Measurements from ENCODE around the gene JADE2.

Gene JADE2

GRCh38 chr5:134541736-134542376, 16.4 kb downstream of the JADE2 start:
- Histone ChIP-seq H3K4me3 (ENCODE audit: insufficient read depth, low read depth, low read length) (no peak overlapping the region), H3K27me3 (ENCODE audit: control insufficient read depth, insufficient read depth, low read length, poor library complexity, severe bottlenecking) (no peaks in the 10 kb centered on the region), H3K4me1 (ENCODE audit: control insufficient read depth, insufficient read depth, low read length) (peaks cover 17% of the 10 kb centered on the region), H3K9me3 (ENCODE audit: control insufficient read depth, low read length) (no peaks in the 10 kb centered on the region), H3K27ac (ENCODE audit: insufficient read depth, low read depth, low read length, poor library complexity, severe bottlenecking) (no peak overlapping the region), H3K36me3 (ENCODE audit: control insufficient read depth, insufficient read depth, low read length) (no peaks in the 10 kb centered on the region)
- WGBS, 2 experiments = 53 to 57% methylated on average over 4 of the region's 4 CpGs

- 90 to 92% methylated on average over 11 of the region's 11 CpGs for WGBS, 2 experiments
- H3K27me3 ChIP-seq (ENCODE audit: control insufficient read depth, insufficient read depth, low read length, poor library complexity, severe bottlenecking) = no peaks in the 10 kb centered on the region
- no peak overlapping the region for H3K27ac ChIP-seq (ENCODE audit: insufficient read depth, low read depth, low read length, poor library complexity, severe bottlenecking)
- no peaks in the 10 kb centered on the region for H3K36me3 ChIP-seq (ENCODE audit: control insufficient read depth, insufficient read depth, low read length)
- H3K9me3 ChIP-seq (ENCODE audit: control insufficient read depth, low read length) = no peaks in the 10 kb centered on the region
- H3K4me1 ChIP-seq (ENCODE audit: control insufficient read depth, insufficient read depth, low read length) = peaks cover 27% of the 10 kb centered on the region
- no peak overlapping the region for H3K4me3 ChIP-seq (ENCODE audit: insufficient read depth, low read depth, low read length)
These were observed 18.5 kb downstream of the JADE2 start for GRCh38 chr5:134543820-134544614.

- Histone ChIP-seq H3K27me3 (ENCODE audit: control insufficient read depth, insufficient read depth, low read length, poor library complexity, severe bottlenecking) (no peaks in the 10 kb centered on the region), H3K27ac (ENCODE audit: insufficient read depth, low read depth, low read length, poor library complexity, severe bottlenecking) (no peak overlapping the region), H3K36me3 (ENCODE audit: control insufficient read depth, insufficient read depth, low read length) (no peaks in the 10 kb centered on the region), H3K9me3 (ENCODE audit: control insufficient read depth, low read length) (no peaks in the 10 kb centered on the region), H3K4me3 (ENCODE audit: insufficient read depth, low read depth, low read length) (no peak overlapping the region), H3K4me1 (ENCODE audit: control insufficient read depth, insufficient read depth, low read length) (peaks cover 19% of the 10 kb centered on the region)
- 87 to 90% methylated on average over 9 to 10 of the region's 10 CpGs for WGBS, 2 experiments
These were observed 19.8 kb downstream of the JADE2 start for GRCh38 chr5:134545070-134545868.

- H3K27ac ChIP-seq (ENCODE audit: insufficient read depth, low read depth, low read length, poor library complexity, severe bottlenecking) = no peak overlapping the region
- no peak overlapping the region for H3K4me3 ChIP-seq (ENCODE audit: insufficient read depth, low read depth, low read length)
- H3K9me3 ChIP-seq (ENCODE audit: control insufficient read depth, low read length) = no peaks in the 10 kb centered on the region
- peaks cover 10% of the 10 kb centered on the region for H3K4me1 ChIP-seq (ENCODE audit: control insufficient read depth, insufficient read depth, low read length)
- H3K36me3 ChIP-seq (ENCODE audit: control insufficient read depth, insufficient read depth, low read length) = no peaks in the 10 kb centered on the region
- WGBS, 2 experiments = 88 to 97% methylated on average over 2 of the region's 2 CpGs
- H3K27me3 ChIP-seq (ENCODE audit: control insufficient read depth, insufficient read depth, low read length, poor library complexity, severe bottlenecking) = no peaks in the 10 kb centered on the region
These were observed 21.6 kb downstream of the JADE2 start for GRCh38 chr5:134547066-134547465.

- peaks cover 10% of the 10 kb centered on the region for H3K4me1 ChIP-seq (ENCODE audit: control insufficient read depth, insufficient read depth, low read length)
- H3K36me3 ChIP-seq (ENCODE audit: control insufficient read depth, insufficient read depth, low read length) = no peaks in the 10 kb centered on the region
- H3K4me3 ChIP-seq (ENCODE audit: insufficient read depth, low read depth, low read length) = no peak overlapping the region
- WGBS, 2 experiments = 91 to 92% methylated on average over 2 of the region's 2 CpGs
- no peaks in the 10 kb centered on the region for H3K27me3 ChIP-seq (ENCODE audit: control insufficient read depth, insufficient read depth, low read length, poor library complexity, severe bottlenecking)
- H3K9me3 ChIP-seq (ENCODE audit: control insufficient read depth, low read length) = no peaks in the 10 kb centered on the region
- H3K27ac ChIP-seq (ENCODE audit: insufficient read depth, low read depth, low read length, poor library complexity, severe bottlenecking) = no peak overlapping the region
These were observed 22.1 kb downstream of the JADE2 start for GRCh38 chr5:134547579-134547978.

- H3K27me3 ChIP-seq (ENCODE audit: control insufficient read depth, insufficient read depth, low read length, poor library complexity, severe bottlenecking) = no peaks in the 10 kb centered on the region
- H3K4me1 ChIP-seq (ENCODE audit: control insufficient read depth, insufficient read depth, low read length) = peaks cover 10% of the 10 kb centered on the region
- no peaks in the 10 kb centered on the region for H3K9me3 ChIP-seq (ENCODE audit: control insufficient read depth, low read length)
- 67 to 68% methylated on average over 13 of the region's 13 CpGs for WGBS, 2 experiments
- no peak overlapping the region for H3K27ac ChIP-seq (ENCODE audit: insufficient read depth, low read depth, low read length, poor library complexity, severe bottlenecking)
- no peak overlapping the region for H3K4me3 ChIP-seq (ENCODE audit: insufficient read depth, low read depth, low read length)
- H3K36me3 ChIP-seq (ENCODE audit: control insufficient read depth, insufficient read depth, low read length) = no peaks in the 10 kb centered on the region
These were observed 22.7 kb downstream of the JADE2 start for GRCh38 chr5:134547999-134548658.

- 52 to 61% methylated on average over 3 of the region's 3 CpGs for WGBS, 2 experiments
- no peaks in the 10 kb centered on the region for H3K9me3 ChIP-seq (ENCODE audit: control insufficient read depth, low read length)
- no peak overlapping the region for H3K27ac ChIP-seq (ENCODE audit: insufficient read depth, low read depth, low read length, poor library complexity, severe bottlenecking)
- H3K4me3 ChIP-seq (ENCODE audit: insufficient read depth, low read depth, low read length) = no peak overlapping the region
- H3K27me3 ChIP-seq (ENCODE audit: control insufficient read depth, insufficient read depth, low read length, poor library complexity, severe bottlenecking) = no peaks in the 10 kb centered on the region
- H3K4me1 ChIP-seq (ENCODE audit: control insufficient read depth, insufficient read depth, low read length) = peaks cover 10% of the 10 kb centered on the region
- no peaks in the 10 kb centered on the region for H3K36me3 ChIP-seq (ENCODE audit: control insufficient read depth, insufficient read depth, low read length)
These were observed 24.2 kb downstream of the JADE2 start for GRCh38 chr5:134549714-134550113.

GRCh38 chr5:134550271-134551214, 25.1 kb downstream of the JADE2 start:
- H3K36me3 ChIP-seq (ENCODE audit: control insufficient read depth, insufficient read depth, low read length) = no peaks in the 10 kb centered on the region
- no peaks in the 10 kb centered on the region for H3K9me3 ChIP-seq (ENCODE audit: control insufficient read depth, low read length)
- no peak overlapping the region for H3K4me3 ChIP-seq (ENCODE audit: insufficient read depth, low read depth, low read length)
- H3K27ac ChIP-seq (ENCODE audit: insufficient read depth, low read depth, low read length, poor library complexity, severe bottlenecking) = no peak overlapping the region
- H3K27me3 ChIP-seq (ENCODE audit: control insufficient read depth, insufficient read depth, low read length, poor library complexity, severe bottlenecking) = no peaks in the 10 kb centered on the region
- WGBS, 2 experiments = 77 to 78% methylated on average over 12 to 13 of the region's 13 CpGs
- H3K4me1 ChIP-seq (ENCODE audit: control insufficient read depth, insufficient read depth, low read length) = peaks cover 10% of the 10 kb centered on the region

- H3K27me3 ChIP-seq (ENCODE audit: control insufficient read depth, insufficient read depth, low read length, poor library complexity, severe bottlenecking) = no peaks in the 10 kb centered on the region
- no peaks in the 10 kb centered on the region for H3K9me3 ChIP-seq (ENCODE audit: control insufficient read depth, low read length)
- H3K4me3 ChIP-seq (ENCODE audit: insufficient read depth, low read depth, low read length) = no peak overlapping the region
- H3K4me1 ChIP-seq (ENCODE audit: control insufficient read depth, insufficient read depth, low read length) = peaks cover 10% of the 10 kb centered on the region
- H3K27ac ChIP-seq (ENCODE audit: insufficient read depth, low read depth, low read length, poor library complexity, severe bottlenecking) = no peak overlapping the region
- 84 to 86% methylated on average over 8 of the region's 8 CpGs for WGBS, 2 experiments
- H3K36me3 ChIP-seq (ENCODE audit: control insufficient read depth, insufficient read depth, low read length) = no peaks in the 10 kb centered on the region
These were observed 26.4 kb downstream of the JADE2 start for GRCh38 chr5:134551901-134552300.
